A673 (cell line): ENCODE data around the gene CFC1B.
"Not testable (repeated sequence)": the region's sequence is repeated elsewhere in the genome, so short reads cannot be mapped to it uniquely, and the experiment has no call there.

ENCODE experiments used
- EZH2 ChIP-seq: fragments of 200-600 bp; sonication (generic); IDR thresholded peaks from 2 replicates; pipeline ENCODE4 v1.6.1; 2017; ENCODE audit warnings: borderline replicate concordance, low read depth, mild to moderate bottlenecking, mixed read lengths, antibody characterized with exemption, low read length; ENCODE audit not compliant: poor library complexity, severe bottlenecking
- TF ChIP-seq, protein P1 (sequence below): fragments of 300-800, 200-600 bp; sonication (generic); conservative IDR thresholded peaks from 2 replicates; pipeline ENCODE4 v1.5.1; 2017; ENCODE audit warnings: low read depth, mild to moderate bottlenecking, antibody characterized with exemption, low read length, moderate library complexity, mixed read lengths

DNA sequence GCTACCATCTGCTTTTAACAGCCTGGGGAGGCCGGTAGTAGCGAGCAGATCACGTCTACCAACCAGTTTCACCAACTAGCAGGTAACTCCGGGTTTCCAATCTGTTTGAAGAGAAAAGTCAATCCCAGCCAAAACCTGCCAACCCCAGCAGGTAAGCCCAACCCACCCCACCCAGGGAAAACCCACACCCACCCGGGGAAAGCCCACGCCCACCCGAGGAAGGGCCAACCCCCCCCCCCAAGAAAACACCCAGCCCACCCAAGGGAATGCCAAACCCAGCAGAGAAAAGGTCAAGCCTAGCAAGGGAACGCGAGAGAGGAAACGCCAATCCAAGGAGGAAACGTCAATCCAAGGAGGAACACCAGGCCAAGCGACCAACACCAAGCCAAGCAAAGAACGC is 11.8 kb upstream of the CFC1B start, which contains the start of gene POTEI:
- TF ChIP-seq, protein P1, sequence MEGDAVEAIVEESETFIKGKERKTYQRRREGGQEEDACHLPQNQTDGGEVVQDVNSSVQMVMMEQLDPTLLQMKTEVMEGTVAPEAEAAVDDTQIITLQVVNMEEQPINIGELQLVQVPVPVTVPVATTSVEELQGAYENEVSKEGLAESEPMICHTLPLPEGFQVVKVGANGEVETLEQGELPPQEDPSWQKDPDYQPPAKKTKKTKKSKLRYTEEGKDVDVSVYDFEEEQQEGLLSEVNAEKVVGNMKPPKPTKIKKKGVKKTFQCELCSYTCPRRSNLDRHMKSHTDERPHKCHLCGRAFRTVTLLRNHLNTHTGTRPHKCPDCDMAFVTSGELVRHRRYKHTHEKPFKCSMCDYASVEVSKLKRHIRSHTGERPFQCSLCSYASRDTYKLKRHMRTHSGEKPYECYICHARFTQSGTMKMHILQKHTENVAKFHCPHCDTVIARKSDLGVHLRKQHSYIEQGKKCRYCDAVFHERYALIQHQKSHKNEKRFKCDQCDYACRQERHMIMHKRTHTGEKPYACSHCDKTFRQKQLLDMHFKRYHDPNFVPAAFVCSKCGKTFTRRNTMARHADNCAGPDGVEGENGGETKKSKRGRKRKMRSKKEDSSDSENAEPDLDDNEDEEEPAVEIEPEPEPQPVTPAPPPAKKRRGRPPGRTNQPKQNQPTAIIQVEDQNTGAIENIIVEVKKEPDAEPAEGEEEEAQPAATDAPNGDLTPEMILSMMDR = not testable (repeated sequence)
- not testable (repeated sequence) for TF ChIP-seq EZH2
